ENCODE measurements around the gene SCG2.

DNA sequence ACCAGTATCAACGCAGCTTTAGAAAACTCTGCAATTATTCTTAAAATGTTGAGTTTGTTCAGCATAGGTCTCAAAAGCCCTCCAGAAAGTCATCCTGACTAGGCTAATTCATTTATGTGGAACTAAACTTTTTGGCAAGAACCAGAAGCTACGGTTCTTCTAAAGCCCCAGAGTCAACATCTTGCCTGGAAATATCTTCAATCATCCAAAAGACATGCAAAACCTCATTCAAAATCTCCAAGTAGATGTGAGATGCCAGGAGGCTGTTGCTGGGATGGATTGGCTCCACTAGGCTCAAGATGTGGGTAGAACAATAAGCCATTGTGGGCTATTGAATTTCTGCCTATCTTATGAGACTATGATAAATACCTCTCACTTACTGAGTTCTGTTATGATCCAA lies 2.1 kb upstream of the SCG2 start:
- TF ChIP-seq, protein P1, sequence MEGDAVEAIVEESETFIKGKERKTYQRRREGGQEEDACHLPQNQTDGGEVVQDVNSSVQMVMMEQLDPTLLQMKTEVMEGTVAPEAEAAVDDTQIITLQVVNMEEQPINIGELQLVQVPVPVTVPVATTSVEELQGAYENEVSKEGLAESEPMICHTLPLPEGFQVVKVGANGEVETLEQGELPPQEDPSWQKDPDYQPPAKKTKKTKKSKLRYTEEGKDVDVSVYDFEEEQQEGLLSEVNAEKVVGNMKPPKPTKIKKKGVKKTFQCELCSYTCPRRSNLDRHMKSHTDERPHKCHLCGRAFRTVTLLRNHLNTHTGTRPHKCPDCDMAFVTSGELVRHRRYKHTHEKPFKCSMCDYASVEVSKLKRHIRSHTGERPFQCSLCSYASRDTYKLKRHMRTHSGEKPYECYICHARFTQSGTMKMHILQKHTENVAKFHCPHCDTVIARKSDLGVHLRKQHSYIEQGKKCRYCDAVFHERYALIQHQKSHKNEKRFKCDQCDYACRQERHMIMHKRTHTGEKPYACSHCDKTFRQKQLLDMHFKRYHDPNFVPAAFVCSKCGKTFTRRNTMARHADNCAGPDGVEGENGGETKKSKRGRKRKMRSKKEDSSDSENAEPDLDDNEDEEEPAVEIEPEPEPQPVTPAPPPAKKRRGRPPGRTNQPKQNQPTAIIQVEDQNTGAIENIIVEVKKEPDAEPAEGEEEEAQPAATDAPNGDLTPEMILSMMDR (conservative IDR thresholded peaks at IDR 0.05; ENCODE audit: low read length): no peak
- TF ChIP-seq EZH2phosphoT487 (IDR thresholded peaks at IDR 0.05; ENCODE audit: borderline replicate concordance, low read depth, low read length): no peak

Data from OCI-LY7 (cell line).